Left hindlimb (tissue), 1 donor: ENCODE results near the gene TMEM116.
"Not testable (repeated sequence)": the region's sequence is repeated elsewhere in the genome, so short reads cannot be mapped to it uniquely, and the experiment has no call there.

Experiments
- DNase-seq: peaks from one replicate; pipeline ENCODE4 v3.0.0-alpha.2; 2018

TMEM116 gene

GRCh38 chr12:112008918-112009317 is 4.0 kb downstream of the TMEM116 start:
- no peak for DNase-seq

- DNase-seq, result no peak
Observed at GRCh38 chr12:112007945-112008344, 5.0 kb downstream of the TMEM116 start.

GRCh38 chr12:112005419-112006395 is 7.3 kb downstream of the TMEM116 start:
- DNase-seq, result no peak

DNA sequence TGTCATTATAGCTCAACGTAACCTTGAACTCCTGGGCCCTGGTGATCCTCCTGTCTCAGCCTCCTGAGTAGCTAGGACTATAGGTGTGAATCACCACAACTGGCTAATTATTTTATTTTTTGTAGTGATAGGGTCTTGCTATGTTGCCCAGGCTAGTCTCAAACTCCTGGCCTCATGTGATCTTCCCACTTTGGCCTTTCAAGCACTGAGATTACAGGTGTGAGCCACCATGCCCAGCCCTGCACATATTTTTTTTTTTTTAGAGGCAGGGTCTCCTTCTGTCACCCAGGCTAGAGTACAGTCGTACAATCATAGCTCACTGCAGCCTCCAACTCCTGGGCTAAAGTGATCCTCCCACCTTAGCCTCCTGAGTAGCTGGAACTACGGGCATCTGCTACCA is 8.9 kb downstream of the TMEM116 start:
- DNase-seq, result no peak

DNA sequence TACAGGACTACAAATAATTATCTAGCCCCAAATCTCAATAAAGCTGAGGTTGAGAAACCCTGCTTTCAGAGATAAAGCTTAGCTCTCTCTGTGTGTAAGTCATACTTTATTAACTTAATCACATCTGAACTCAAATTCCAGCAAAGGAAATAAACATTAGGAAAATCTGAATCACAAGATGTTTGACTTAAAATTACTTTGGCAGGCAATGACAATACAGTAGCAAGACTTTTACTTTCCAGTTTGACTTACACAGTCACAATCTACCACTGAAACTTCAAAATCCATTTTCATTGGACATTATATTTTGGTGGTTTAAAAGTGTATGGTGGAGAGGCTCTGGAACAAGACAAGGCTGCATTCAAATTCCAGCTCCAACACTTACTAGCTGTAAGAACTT is 11.4 kb downstream of the TMEM116 start:
- no peak for DNase-seq

DNA sequence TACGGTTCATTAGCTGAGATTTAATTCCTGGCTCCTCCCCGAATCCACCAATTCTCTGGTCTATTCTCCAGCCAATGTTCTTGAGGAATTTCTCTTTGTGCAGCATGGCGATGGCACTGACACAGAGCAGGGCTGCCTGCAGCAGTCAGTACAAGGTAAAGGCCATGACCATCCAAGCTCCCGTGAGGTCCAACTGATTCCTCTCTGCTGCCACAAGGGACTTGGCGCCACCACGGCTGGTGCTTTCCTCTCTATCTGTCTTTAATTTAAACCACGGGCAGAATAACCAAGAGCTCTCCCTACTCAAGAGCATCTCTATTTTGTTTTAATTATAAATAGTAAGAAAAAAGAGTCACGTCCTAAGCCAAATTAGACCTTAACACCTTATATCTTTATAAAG is 12.1 kb downstream of the TMEM116 start:
- DNase-seq, result no peak

DNA sequence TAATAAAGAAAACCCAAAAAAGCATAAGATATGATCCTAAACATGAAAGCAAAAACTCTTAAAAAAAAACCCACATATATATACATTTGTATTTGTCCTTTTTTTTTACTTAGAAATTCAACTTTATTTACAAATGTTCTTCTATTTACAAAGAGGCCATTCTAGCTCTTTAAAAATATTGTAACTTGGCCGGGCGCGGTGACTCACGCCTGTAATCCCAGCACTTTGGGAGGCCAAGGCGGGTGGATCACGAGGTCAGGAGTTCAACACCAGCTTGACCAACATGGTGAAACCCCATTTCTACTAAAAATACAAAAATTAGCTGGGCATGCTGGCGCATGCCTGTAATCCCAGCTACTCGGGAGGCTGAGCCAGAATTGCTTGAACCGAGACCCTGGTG is 13.8 kb downstream of the TMEM116 start:
- not testable (repeated sequence) for DNase-seq

DNA sequence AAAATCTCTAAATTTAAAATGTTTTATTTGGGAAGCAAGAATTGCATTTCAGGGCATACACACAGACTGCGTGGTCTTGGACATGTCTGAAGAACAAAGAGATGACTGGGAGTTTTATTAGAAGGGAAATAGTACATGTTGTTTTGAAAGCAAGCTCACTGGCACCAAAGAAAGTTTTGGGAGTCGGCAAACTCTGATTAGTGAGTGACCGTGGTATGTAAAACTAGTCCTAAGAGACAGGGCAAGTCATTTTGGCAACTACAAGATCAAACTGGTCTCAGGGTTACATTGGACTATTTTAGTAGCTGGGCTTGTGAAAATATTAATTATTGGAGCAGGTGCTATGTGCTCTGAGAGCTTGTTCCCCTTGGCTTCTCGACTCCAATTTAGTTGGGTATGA is 14.9 kb downstream of the TMEM116 start:
- DNase-seq, result no peak

DNA sequence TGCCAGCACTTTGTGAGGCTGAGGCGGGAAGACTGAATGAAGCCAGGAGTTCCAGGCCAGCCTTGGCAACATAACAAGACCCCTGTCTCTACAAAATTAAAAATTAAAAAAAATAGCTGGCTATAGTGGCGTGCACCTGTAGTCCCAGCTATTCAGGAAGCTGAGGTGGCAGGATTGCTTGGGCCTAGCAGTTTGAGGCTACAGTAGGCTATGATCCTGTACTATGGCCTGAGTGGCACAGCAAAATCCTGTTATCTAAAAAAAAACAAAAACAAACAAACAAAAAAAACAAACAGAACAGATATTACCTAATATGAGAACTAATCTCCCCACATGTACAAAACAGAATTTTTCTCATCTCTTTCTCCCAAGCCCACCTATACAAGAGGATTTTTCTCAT is 15.7 kb downstream of the TMEM116 start:
- DNase-seq, result no peak

GRCh38 chr12:111995782-111996480 is 17.0 kb downstream of the TMEM116 start:
- no peak for DNase-seq

GRCh38 chr12:111994211-111995111 is 18.5 kb downstream of the TMEM116 start:
- DNase-seq, result not testable (repeated sequence)

- no peak for DNase-seq
Observed at GRCh38 chr12:111993292-111994150, 19.4 kb downstream of the TMEM116 start.

DNA sequence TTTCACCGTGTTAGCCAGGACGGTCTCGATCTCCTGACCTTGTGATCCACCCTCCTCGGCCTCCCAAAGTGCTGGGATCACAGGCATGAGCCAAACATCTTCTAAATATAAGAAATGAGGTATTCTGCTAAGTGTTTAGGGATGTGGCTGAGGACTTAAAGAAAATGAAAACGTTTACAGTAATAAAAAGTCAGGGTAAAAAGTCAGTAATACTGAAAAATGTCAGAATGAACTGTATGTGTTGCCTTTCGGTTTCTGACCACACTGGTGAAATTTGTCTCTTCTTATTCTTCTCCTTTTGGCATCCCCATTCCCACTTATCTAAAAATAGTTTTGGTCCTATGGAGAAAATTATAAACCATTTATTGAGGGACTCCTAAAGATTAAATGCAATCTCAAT is 20.5 kb downstream of the TMEM116 start:
- no peak for DNase-seq

- DNase-seq, result no peak
Observed at GRCh38 chr12:111991946-111992345, 21.0 kb downstream of the TMEM116 start.

DNA sequence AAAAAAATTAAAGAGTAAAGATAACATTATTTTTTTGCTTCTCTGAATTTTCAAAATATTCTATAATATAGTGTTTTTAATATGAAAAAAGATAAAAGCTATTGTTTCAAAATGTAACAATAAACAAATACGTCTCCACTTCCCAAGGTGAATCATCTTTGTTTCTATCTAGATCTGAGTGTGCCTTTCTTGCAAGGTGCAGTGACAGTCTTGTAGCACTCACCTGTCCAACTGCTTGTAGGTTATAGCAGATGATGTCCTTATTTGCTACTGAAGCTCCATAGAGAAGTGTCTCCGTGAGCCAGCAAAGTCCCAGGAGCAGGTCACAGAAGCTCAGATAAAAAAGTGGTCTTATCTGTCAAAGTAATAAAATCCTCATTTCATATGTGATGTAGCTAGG is 21.4 kb downstream of the TMEM116 start:
- DNase-seq, result no peak

GRCh38 chr12:111984820-111985219 is 28.1 kb downstream of the TMEM116 start:
- DNase-seq, result no peak

DNA sequence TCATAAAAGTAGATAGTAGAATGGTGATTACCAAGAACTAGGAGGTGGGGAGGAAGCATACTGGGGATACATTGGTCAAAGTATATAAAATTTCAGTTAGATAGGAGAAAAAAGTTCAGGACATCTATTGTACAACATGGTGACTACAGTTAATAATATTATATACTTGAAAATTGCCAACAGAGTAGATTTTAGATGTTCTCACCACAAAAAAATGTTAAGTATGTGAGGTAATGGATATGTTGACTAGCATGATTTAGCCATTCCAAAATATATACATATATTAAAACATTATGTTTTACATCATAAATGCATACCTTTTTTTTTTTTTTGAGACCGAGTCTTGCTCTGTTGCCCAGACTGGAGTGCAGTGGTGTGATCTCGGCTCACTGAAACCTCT is 31.0 kb downstream of the TMEM116 start:
- DNase-seq, result no peak

DNA sequence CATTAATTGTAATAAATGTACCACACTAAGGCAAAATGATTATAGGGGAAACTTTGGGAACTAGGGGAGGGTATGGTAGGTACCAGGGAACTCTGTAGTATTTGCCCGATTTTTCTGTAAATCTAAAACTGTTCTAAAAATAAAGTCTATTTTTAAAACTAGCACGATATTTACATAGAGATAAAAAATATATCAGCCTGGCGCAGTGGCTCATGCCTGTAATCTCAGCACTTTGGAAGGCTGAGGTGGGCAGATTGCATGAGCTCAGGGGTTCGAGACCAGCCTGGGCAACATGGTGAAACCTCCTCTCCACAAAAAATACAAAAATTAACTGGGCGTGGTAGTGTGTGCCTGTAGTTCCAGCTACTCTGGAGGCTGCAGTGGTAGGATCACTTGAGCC is 32.4 kb downstream of the TMEM116 start:
- no peak for DNase-seq

- DNase-seq, result no peak
Observed at GRCh38 chr12:111978545-111978944, 34.4 kb downstream of the TMEM116 start.

- no peak for DNase-seq
Observed at GRCh38 chr12:111976860-111977259, 36.1 kb downstream of the TMEM116 start.

- no peak for DNase-seq
Observed at GRCh38 chr12:111976291-111976690, 36.7 kb downstream of the TMEM116 start.
